ENCODE measurements around the gene TRAF3.

Gene TRAF3

GRCh38 chr14:102811971-102812370, 34.7 kb downstream of the TRAF3 start:
- TF ChIP-seq YY1 (IDR thresholded peaks at IDR 0.05; ENCODE audit: insufficient read depth, insufficient read length) = no peak
- no peak for TF ChIP-seq SUZ12 (IDR thresholded peaks at IDR 0.05; ENCODE audit: extremely low read depth, insufficient read depth, insufficient read length)
- no peak for TF ChIP-seq ZNF274 (IDR thresholded peaks at IDR 0.05; ENCODE audit: low read depth, low read length)
- no peak for DNase-seq (ENCODE audit: low read depth, low spot score)
- no peaks in the 10 kb centered on the region for H3K36me3 ChIP-seq (ENCODE audit: insufficient read depth, insufficient read length, low read length)
- no peaks in the 10 kb centered on the region for H3K9me3 ChIP-seq (ENCODE audit: insufficient read depth, low read length)
- H3K4me1 ChIP-seq (ENCODE audit: insufficient read depth, insufficient read length) = no peaks in the 10 kb centered on the region
- H3K4me3 ChIP-seq (ENCODE audit: insufficient read length, low read depth) = no peak overlapping the region
- H3K9ac ChIP-seq (ENCODE audit: insufficient read length, low read depth) = no peak overlapping the region
- no peaks in the 10 kb centered on the region for H3K27me3 ChIP-seq (ENCODE audit: insufficient read depth, insufficient read length)

DNA sequence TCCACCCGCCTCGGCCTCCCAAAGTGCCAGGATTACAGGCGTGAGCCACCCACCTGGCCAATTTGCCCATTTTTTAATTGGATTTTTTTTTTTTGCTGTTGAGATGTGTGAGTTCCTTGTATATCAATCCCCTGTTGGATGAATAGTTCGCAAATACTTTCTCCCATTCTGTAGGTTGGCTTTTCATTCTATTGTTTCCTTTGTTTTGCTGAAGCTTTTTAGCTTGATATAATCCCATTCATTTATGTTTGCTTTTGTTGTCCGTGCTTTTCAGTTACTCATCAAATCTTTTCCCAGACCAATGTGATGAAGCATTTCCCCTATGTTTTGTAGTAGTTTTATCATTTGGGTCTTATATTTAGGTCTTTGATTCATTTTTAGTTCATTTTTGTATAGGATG, 36.4 kb downstream of the TRAF3 start:
- H3K4me1 ChIP-seq (ENCODE audit: insufficient read depth, insufficient read length) = no peaks in the 10 kb centered on the region

DNA sequence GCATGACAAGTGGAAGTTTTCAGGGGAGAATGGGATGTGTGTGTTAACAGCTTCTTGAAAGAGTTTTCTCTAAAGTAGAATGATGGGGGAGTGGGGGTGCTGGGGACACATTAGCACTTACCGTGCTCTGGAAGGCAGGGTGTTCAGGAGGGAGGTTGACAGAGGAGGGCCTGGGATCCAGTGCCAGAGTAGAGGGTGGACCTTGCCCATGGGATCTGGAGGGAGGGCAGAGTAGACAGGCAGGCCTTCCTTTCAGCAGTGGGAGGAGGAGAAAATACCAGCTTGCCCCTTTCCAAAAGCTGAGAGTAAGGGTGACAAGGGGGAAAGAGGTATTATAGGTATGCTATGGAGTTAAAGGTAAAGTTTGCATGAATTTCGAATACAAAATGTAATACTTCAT, 40.1 kb downstream of the TRAF3 start:
- H3K27me3 ChIP-seq (ENCODE audit: insufficient read depth, insufficient read length) = no peaks in the 10 kb centered on the region
- H3K9me3 ChIP-seq (ENCODE audit: insufficient read depth, low read length) = no peaks in the 10 kb centered on the region
- H3K9ac ChIP-seq (ENCODE audit: insufficient read length, low read depth) = no peak overlapping the region
- no peak for DNase-seq (ENCODE audit: low read depth, low spot score)
- no peak for TF ChIP-seq SUZ12 (IDR thresholded peaks at IDR 0.05; ENCODE audit: extremely low read depth, insufficient read depth, insufficient read length)
- TF ChIP-seq ZNF274 (IDR thresholded peaks at IDR 0.05; ENCODE audit: low read depth, low read length) = no peak
- TF ChIP-seq YY1 (IDR thresholded peaks at IDR 0.05; ENCODE audit: insufficient read depth, insufficient read length) = no peak
- H3K4me3 ChIP-seq (ENCODE audit: insufficient read length, low read depth) = no peak overlapping the region
- peaks cover 2% of the 10 kb centered on the region for H3K4me1 ChIP-seq (ENCODE audit: insufficient read depth, insufficient read length)
- H3K36me3 ChIP-seq (ENCODE audit: insufficient read depth, insufficient read length, low read length) = no peaks in the 10 kb centered on the region

More for the DNA sequence above, 36.4 kb downstream of the TRAF3 start:
- Histone ChIP-seq H3K4me3 (ENCODE audit: insufficient read length, low read depth) (no peak overlapping the region), H3K9ac (ENCODE audit: insufficient read length, low read depth) (no peak overlapping the region), H3K27me3 (ENCODE audit: insufficient read depth, insufficient read length) (no peaks in the 10 kb centered on the region), H3K36me3 (ENCODE audit: insufficient read depth, insufficient read length, low read length) (no peaks in the 10 kb centered on the region), H3K9me3 (ENCODE audit: insufficient read depth, low read length) (no peaks in the 10 kb centered on the region)
- no peak for DNase-seq (ENCODE audit: low read depth, low spot score)
- TF ChIP-seq SUZ12 (IDR thresholded peaks at IDR 0.05; ENCODE audit: extremely low read depth, insufficient read depth, insufficient read length) = no peak
- TF ChIP-seq YY1 (IDR thresholded peaks at IDR 0.05; ENCODE audit: insufficient read depth, insufficient read length) = no peak
- TF ChIP-seq ZNF274 (IDR thresholded peaks at IDR 0.05; ENCODE audit: low read depth, low read length) = no peak

DNA sequence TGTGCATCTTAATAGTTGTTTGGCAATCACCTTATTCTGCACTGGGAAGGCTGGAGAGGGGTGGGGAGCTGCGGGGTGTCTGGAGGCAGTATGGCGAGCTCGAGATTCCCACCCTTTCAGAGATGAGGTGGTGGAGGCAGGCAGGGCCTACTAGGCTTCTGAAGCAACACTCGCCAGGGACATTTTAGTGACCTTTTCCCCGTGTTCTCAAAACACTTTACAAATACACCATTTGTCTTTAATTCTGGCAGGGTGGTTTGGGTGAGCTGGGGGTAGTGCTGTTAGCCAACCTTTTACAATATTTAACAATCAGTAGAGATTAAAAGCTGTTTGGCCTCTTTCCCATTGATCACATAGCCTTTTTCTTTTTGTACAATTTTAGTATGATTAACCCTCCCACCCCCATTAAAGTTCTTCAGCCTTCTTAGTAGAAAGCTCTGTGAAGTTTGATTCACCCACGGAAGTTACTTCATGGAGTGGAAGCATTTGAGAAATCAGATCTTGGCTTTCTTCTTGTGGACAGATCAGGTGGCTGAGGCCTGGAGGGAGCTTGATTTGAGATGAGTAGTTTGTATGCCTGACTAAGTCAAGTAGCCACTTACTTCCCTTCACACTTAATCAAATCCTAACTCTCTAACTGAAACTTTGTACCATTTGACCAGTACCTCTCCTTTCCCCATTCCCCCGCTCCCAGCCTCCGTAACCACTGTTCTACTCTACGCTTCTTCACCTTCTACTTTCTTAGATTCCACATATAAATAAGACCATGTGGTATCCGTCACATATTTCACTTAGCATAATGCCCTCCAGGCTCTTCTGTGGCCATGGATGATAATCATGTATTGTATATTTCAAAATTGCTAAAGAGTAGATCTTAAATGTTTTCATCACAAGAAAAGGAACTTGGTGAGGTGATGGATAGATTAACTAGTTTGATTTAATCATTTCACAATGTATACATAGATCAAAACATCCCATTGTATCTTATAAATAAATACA, 41.0 kb downstream of the TRAF3 start:
- Histone ChIP-seq H3K4me1 (ENCODE audit: insufficient read depth, insufficient read length) (peaks cover 2% of the 10 kb centered on the region), H3K4me3 (ENCODE audit: insufficient read length, low read depth) (no peak overlapping the region)
- TF ChIP-seq SUZ12 (IDR thresholded peaks at IDR 0.05; ENCODE audit: extremely low read depth, insufficient read depth, insufficient read length) = no peak
- no peak for TF ChIP-seq YY1 (IDR thresholded peaks at IDR 0.05; ENCODE audit: insufficient read depth, insufficient read length)
- TF ChIP-seq ZNF274 (IDR thresholded peaks at IDR 0.05; ENCODE audit: low read depth, low read length) = no peak

GRCh38 chr14:102819176-102819628, 42.0 kb downstream of the TRAF3 start:
- no peak for DNase-seq (ENCODE audit: low read depth, low spot score)
- Histone ChIP-seq H3K4me1 (ENCODE audit: insufficient read depth, insufficient read length) (peaks cover 2% of the 10 kb centered on the region), H3K27me3 (ENCODE audit: insufficient read depth, insufficient read length) (no peaks in the 10 kb centered on the region), H3K4me3 (ENCODE audit: insufficient read length, low read depth) (no peak overlapping the region), H3K9ac (ENCODE audit: insufficient read length, low read depth) (no peak overlapping the region), H3K9me3 (ENCODE audit: insufficient read depth, low read length) (no peaks in the 10 kb centered on the region), H3K36me3 (ENCODE audit: insufficient read depth, insufficient read length, low read length) (no peaks in the 10 kb centered on the region)
- TF ChIP-seq YY1 (IDR thresholded peaks at IDR 0.05; ENCODE audit: insufficient read depth, insufficient read length) (no peak), SUZ12 (IDR thresholded peaks at IDR 0.05; ENCODE audit: extremely low read depth, insufficient read depth, insufficient read length) (no peak), ZNF274 (IDR thresholded peaks at IDR 0.05; ENCODE audit: low read depth, low read length) (no peak)

More for the DNA sequence above, 41.0 kb downstream of the TRAF3 start:
- H3K9ac ChIP-seq (ENCODE audit: insufficient read length, low read depth) = no peak overlapping the region
- DNase-seq (ENCODE audit: low read depth, low spot score) = no peak
- no peaks in the 10 kb centered on the region for H3K27me3 ChIP-seq (ENCODE audit: insufficient read depth, insufficient read length)
- H3K9me3 ChIP-seq (ENCODE audit: insufficient read depth, low read length) = no peaks in the 10 kb centered on the region
- H3K36me3 ChIP-seq (ENCODE audit: insufficient read depth, insufficient read length, low read length) = no peaks in the 10 kb centered on the region

GRCh38 chr14:102819747-102820330, 42.6 kb downstream of the TRAF3 start:
- no peak for DNase-seq (ENCODE audit: low read depth, low spot score)
- Histone ChIP-seq H3K4me1 (ENCODE audit: insufficient read depth, insufficient read length) (peaks cover 2% of the 10 kb centered on the region), H3K9ac (ENCODE audit: insufficient read length, low read depth) (no peak overlapping the region), H3K4me3 (ENCODE audit: insufficient read length, low read depth) (no peak overlapping the region), H3K9me3 (ENCODE audit: insufficient read depth, low read length) (no peaks in the 10 kb centered on the region), H3K36me3 (ENCODE audit: insufficient read depth, insufficient read length, low read length) (no peaks in the 10 kb centered on the region), H3K27me3 (ENCODE audit: insufficient read depth, insufficient read length) (no peaks in the 10 kb centered on the region)
- no peak for TF ChIP-seq SUZ12 (IDR thresholded peaks at IDR 0.05; ENCODE audit: extremely low read depth, insufficient read depth, insufficient read length)
- TF ChIP-seq ZNF274 (IDR thresholded peaks at IDR 0.05; ENCODE audit: low read depth, low read length) = no peak
- no peak for TF ChIP-seq YY1 (IDR thresholded peaks at IDR 0.05; ENCODE audit: insufficient read depth, insufficient read length)

DNA sequence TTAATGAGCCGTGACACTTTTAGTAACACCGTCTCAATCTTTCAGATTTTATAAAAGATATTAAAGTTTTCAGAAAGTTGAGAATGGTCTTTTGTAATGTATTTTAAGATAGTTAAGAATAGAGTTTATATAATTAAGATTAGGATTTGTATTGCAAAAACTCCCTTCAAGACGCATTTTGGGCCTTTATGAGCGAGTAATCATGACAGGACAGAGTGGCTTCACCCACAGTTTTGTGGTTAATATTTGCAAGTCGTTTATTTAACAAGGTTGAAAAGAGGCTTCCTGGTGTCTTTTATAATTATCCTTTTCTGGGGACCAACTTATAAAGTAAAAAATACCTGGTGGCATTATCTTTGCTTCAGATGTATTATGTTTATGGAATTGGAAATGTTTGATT, 44.0 kb downstream of the TRAF3 start:
- TF ChIP-seq SUZ12 (IDR thresholded peaks at IDR 0.05; ENCODE audit: extremely low read depth, insufficient read depth, insufficient read length) = no peak
- TF ChIP-seq YY1 (IDR thresholded peaks at IDR 0.05; ENCODE audit: insufficient read depth, insufficient read length) = no peak
- TF ChIP-seq ZNF274 (IDR thresholded peaks at IDR 0.05; ENCODE audit: low read depth, low read length) = no peak
- Histone ChIP-seq H3K36me3 (ENCODE audit: insufficient read depth, insufficient read length, low read length) (peaks cover 7% of the 10 kb centered on the region), H3K9ac (ENCODE audit: insufficient read length, low read depth) (no peak overlapping the region), H3K9me3 (ENCODE audit: insufficient read depth, low read length) (no peaks in the 10 kb centered on the region), H3K4me3 (ENCODE audit: insufficient read length, low read depth) (no peak overlapping the region), H3K27me3 (ENCODE audit: insufficient read depth, insufficient read length) (no peaks in the 10 kb centered on the region), H3K4me1 (ENCODE audit: insufficient read depth, insufficient read length) (peaks cover 5% of the 10 kb centered on the region)
- DNase-seq (ENCODE audit: low read depth, low spot score) = no peak

Measured in NT2/D1 (cell line).